T-helper 9 cell (primary cell): Measurements from ENCODE around the gene CLHC1.

Experiments
- DNase-seq: peaks from one replicate; pipeline ENCODE4 v3.0.0-alpha.2; 2020

Gene CLHC1

DNA sequence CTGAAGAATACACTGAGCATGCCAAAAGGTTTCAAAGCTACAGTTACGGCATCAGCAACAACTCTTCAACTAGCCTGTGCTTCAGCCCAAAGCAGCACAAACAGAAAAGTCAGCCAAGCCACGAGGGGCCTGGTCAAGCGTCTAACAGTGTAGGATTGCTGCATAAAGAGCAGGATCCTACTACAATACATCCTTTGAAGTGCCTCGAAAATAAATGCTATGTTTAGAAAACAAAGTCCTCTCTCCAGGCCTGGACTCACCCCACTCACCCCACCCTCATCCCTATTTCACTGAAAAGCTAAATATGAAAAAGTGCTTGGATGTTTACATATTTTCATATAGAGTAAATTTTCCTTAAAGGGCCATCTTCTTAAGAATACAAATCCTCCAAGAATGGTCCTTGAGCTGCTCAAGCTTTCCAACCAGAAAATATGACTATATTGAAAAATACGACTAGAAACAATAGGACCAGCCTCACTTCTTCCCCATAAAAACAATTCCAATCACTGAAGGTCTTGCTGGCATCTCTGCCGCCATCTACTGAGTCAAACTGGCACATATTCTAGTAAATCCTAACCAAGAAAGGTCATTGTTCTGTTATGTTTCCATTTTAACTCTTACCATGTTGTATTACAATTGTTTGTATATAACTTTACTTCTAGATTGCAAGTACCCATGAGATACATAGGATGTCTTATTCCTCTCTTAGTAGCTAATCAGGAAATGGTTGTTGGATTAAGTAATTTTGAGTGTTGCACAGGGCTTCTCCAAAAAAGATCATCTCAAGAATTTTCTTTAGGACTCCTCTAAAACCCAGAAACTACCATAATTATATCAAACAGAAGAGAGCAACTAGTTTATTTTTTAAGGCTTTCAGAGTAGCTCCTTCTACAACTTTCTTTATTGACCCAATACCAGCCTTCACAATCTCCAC is 63.6 kb downstream of the CLHC1 start:
- peak; percentile 3 for DNase-seq

- DNase-seq: no peak
Observed at GRCh38 chr2:55165626-55166025, 66.5 kb downstream of the CLHC1 start.

DNA sequence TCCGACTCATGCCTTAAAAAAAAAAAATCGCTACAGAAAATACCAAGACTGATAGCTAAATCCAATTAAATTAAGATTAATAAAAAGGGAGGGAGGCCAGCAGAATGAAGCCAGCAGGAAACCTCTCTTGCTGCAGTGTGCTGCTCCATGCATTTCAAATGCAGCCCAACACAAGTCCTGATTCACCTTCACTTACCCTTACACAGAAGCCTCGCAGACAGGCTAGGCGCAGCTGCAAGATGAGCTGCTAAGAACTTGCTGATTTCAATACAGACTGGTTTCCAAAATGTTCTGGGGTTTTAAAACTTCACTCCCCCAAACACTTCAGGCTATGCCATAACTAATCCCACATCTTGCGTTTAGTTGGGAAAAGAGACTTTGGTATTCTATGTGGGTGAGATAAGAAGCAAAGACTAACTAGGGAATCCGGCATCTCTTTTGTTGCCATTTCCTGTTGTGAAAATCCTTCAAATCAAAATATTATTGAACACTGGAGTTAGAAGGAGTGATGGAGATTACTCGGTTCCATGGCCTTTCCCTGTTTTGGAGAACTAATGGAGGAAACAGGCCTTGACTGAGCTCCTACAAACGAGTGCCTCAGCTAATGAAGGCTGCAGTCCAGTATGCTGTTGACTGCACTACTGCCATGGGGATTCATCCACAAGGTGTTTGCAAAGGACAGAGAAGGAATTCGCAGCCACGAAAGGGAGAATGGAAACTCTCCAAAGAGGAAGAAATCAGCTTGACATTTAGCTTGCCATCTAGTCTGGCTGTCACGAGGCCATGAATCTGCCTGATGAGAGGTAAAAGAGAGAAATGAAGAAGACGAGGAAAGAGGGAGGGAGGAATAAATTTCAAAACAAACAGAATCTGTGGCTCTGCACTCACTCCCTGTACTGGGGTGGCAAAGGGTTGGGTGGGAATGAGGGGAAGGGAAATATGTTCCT is 67.3 kb downstream of the CLHC1 start:
- no peak for DNase-seq

DNA sequence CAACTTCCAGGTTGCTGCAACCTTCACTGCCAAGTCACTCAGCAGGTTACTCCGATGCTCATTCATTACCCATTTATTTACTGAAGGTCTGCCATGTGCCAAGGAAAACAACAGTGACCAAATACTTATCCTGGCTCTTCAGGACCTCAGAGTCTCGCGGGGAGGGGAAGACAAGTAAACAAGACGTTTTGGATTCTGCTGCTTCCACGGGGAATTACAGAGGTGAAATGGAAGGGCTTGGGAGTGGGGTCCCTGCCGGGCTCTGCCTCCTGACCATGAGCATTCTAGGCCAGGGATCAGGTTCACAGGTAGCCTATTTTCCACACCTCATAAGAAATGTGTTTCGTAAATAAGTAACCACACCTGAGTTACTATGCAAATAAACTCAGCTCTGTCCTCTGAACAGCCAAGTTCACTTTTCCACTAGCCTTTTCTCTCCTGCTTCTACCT is 68.1 kb downstream of the CLHC1 start:
- no peak for DNase-seq

DNA sequence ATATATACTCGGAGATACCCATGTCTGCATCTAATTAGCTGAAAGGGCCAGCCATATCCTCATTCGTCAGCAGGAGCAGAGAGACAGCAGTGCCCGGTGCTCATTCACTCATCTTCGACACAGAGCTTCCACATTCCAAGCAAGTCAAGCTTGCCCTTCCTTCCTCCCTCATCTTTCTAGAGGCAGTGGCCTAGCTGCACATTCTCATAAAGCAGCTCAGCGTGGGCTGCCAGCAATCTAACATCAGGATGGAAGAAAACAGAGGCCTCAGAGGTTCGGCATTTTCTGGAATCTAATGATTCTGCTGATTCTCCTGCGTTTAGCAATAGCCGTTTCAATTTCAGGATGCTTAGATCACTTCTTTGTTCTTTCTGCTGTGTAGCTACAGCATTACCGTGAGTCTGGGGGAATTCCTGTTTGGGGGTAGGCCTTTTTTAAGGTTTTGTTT is 68.8 kb downstream of the CLHC1 start:
- no peak for DNase-seq

GRCh38 chr2:55162284-55163006 is 69.6 kb downstream of the CLHC1 start:
- no peak for DNase-seq

GRCh38 chr2:55161295-55162210 is 70.5 kb downstream of the CLHC1 start:
- no peak for DNase-seq

- DNase-seq: no peak
Observed at GRCh38 chr2:55160422-55160821, 71.7 kb downstream of the CLHC1 start.

DNA sequence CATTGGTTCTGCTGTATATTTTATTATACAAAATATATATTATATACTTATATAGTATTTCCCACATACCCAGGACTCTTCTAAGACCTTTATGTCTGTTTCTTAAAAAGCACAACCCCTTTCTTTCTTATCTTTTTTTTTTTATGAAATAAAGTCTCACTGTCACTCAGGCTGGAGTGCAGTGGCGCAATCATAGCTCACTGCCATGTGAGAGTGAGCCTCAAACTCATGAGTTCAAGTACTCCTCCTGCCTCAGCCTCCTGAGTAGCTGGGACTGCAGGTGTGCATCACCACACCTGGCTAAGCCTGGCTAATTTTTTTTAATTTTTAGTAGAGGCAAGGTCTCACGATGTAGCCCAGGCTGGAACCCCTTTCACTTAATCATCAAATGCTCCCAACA is 72.3 kb downstream of the CLHC1 start:
- DNase-seq: no peak

GRCh38 chr2:55159037-55159651 is 72.9 kb downstream of the CLHC1 start:
- DNase-seq: no peak

DNA sequence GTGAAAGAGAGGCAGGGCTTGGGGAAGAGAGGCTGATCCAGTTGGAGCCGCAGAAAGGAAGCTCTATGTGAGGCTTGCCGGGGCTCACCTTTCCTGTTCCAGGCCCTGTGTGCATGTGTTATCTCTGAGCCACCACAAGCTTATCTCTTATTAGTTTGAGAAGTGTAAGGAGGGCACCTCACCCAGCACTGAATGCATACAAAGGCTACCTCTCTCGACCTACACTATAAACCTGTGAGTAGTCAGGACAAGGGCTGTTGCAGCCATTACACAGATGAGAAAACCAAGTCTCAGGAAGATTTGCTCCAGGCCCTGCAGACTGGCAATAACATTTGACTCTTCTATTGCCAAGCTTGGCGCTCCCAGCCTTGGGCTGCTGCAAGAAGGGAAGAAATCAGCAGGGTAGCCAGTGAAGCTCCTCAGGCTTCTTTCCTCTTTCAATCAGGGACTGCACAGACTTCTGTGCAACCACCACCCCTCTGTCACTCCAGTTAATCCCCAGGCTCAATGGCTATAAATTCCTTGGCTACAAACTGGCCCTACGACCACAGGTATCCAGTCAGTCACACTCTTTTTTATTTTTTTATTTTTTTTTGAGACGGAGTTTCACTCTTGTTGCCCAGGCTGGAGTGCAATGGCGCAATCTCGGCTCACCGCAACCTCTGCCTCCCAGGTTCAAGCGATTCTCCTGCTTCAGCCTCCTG is 73.8 kb downstream of the CLHC1 start:
- DNase-seq: no peak

DNA sequence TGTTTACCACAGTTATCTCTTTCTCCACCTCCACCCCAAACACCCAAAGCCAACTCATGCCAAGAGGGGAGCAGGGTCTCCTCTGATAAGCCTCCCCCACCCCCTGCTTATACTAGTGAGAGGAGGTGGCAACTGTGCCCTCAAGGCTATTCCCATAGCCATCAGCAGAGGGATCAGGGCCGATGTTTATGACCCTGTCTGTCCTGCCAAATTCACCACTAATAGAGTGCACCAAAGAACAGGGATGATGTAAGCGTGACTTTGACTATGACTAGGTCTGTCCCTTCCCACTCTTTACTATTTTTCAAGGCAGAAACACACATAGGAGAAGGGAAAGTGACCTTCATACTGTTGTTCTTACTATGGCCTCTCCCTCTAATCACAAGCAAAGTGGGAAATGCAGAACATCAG is 74.6 kb downstream of the CLHC1 start:
- no peak for DNase-seq

GRCh38 chr2:55156984-55157383 is 75.1 kb downstream of the CLHC1 start:
- no peak for DNase-seq

DNA sequence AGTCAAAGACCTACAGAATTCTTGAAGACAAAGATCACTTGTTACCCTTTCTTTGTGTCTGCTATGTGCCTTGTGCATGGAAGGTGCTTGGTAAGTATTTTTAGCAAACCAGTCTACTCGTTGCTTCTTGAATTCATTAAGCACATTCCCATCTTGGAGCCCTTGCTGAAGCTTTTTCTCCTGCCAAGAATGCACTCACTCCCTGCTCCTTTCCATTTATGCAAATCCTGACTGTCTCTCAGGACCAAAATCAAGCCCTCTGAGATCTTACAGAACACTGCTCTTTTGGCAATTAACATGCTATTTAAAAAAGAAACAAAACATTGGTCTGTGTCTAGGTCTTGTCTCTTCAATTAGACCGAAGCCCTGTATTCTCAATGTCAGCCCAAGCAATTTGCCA is 75.8 kb downstream of the CLHC1 start:
- no peak for DNase-seq

GRCh38 chr2:55155764-55156281 is 76.3 kb downstream of the CLHC1 start:
- DNase-seq: no peak

DNA sequence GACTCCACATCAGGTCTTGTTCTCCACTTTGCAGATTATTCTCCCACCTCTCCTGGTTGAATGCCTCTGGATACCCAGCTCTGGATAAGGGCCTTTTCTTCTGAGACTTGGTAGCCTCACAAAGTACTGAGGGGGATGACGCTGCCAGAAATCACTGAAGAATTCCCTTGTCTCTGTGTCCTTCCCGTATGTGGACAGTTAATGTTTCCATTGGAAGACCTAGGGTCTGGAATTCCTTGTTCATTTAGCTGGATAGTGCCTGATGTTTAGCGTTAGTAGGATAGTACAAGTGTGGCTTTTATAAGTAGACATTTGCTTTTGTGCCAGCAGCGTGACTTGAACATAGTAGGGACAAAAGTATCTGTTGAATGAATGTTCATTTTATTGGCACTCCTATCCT is 76.9 kb downstream of the CLHC1 start:
- DNase-seq: no peak

GRCh38 chr2:55154525-55155030 is 77.5 kb downstream of the CLHC1 start:
- DNase-seq: no peak

- DNase-seq: no peak
Observed at GRCh38 chr2:55153584-55154299, 78.4 kb downstream of the CLHC1 start.
